Measurements from ENCODE around the gene ZNF423.

DNA sequence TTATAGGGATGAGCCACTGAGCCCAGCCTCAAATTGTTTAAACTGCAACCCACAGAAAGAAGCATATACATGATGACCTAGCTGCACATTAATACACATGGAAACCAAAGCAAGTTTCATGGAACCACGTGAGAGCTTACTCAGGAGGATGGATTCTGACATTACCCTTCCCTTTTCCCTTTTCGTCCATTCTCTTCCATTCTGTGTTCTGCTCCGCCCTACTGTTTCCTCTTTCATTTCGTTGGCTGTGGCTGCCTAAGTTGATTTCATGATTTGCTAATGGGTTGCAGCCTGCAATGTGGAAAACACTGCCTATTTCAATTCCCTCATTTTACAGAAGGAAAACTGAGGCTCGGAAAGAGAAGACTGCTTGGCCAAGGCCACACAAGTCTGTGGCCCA, 305.8 kb downstream of the ZNF423 start:
- TF ChIP-seq GATA3 (IDR thresholded peaks at IDR 0.05; ENCODE audit: low read depth, low read length) (no peak), GATA2 (IDR thresholded peaks at IDR 0.05; ENCODE audit: low read depth, low read length) (no peak)

Measured in SH-SY5Y (cell line).